ENCODE measurements around the gene PKIB.

DNA sequence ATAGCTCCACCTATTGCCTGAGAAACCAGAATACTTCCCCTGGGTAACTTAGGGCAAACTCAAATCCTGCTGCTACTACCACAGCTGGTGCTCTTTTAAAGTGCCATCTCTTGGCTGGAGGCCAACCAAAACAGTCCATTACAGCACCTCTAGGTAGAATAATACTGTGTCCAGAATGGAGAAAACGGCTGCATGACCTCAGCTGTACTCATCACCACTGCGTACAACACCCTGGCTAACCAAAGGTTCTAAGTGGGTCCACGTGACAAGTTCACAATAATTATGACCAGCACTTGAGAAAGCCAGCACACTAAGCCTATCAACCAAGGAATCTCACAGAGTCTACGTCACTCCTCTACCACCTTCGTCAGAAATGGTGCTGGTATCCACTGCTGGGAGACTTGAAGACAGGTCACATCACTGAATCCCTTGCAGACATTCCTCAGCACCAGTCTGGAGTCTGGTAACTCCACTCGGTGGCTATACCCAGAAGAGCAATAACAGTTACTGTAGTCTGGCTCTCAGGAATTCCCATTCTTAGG lies 40.9 kb upstream of the PKIB start:
- TF ChIP-seq, protein P1, sequence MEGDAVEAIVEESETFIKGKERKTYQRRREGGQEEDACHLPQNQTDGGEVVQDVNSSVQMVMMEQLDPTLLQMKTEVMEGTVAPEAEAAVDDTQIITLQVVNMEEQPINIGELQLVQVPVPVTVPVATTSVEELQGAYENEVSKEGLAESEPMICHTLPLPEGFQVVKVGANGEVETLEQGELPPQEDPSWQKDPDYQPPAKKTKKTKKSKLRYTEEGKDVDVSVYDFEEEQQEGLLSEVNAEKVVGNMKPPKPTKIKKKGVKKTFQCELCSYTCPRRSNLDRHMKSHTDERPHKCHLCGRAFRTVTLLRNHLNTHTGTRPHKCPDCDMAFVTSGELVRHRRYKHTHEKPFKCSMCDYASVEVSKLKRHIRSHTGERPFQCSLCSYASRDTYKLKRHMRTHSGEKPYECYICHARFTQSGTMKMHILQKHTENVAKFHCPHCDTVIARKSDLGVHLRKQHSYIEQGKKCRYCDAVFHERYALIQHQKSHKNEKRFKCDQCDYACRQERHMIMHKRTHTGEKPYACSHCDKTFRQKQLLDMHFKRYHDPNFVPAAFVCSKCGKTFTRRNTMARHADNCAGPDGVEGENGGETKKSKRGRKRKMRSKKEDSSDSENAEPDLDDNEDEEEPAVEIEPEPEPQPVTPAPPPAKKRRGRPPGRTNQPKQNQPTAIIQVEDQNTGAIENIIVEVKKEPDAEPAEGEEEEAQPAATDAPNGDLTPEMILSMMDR (IDR thresholded peaks at IDR 0.05; ENCODE audit: borderline replicate concordance, extremely low read depth, low read length, poor library complexity, severe bottlenecking): no peak
- no peak for TF ChIP-seq EZH2 (IDR thresholded peaks at IDR 0.05; ENCODE audit: borderline replicate concordance, low read depth, low read length, severe bottlenecking)

Data from DND-41 (cell line).